Glomerular visceral epithelial cell (primary cell): Measurements from ENCODE around the gene TSHZ3.

Experiments used
- DNase-seq: peaks from one replicate; pipeline ENCODE4 v3.0.0-alpha.2; 2016; ENCODE audit errors: extremely low spot score

Gene TSHZ3, protein sequence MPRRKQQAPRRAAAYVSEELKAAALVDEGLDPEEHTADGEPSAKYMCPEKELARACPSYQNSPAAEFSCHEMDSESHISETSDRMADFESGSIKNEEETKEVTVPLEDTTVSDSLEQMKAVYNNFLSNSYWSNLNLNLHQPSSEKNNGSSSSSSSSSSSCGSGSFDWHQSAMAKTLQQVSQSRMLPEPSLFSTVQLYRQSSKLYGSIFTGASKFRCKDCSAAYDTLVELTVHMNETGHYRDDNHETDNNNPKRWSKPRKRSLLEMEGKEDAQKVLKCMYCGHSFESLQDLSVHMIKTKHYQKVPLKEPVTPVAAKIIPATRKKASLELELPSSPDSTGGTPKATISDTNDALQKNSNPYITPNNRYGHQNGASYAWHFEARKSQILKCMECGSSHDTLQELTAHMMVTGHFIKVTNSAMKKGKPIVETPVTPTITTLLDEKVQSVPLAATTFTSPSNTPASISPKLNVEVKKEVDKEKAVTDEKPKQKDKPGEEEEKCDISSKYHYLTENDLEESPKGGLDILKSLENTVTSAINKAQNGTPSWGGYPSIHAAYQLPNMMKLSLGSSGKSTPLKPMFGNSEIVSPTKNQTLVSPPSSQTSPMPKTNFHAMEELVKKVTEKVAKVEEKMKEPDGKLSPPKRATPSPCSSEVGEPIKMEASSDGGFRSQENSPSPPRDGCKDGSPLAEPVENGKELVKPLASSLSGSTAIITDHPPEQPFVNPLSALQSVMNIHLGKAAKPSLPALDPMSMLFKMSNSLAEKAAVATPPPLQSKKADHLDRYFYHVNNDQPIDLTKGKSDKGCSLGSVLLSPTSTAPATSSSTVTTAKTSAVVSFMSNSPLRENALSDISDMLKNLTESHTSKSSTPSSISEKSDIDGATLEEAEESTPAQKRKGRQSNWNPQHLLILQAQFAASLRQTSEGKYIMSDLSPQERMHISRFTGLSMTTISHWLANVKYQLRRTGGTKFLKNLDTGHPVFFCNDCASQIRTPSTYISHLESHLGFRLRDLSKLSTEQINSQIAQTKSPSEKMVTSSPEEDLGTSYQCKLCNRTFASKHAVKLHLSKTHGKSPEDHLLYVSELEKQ

DNA sequence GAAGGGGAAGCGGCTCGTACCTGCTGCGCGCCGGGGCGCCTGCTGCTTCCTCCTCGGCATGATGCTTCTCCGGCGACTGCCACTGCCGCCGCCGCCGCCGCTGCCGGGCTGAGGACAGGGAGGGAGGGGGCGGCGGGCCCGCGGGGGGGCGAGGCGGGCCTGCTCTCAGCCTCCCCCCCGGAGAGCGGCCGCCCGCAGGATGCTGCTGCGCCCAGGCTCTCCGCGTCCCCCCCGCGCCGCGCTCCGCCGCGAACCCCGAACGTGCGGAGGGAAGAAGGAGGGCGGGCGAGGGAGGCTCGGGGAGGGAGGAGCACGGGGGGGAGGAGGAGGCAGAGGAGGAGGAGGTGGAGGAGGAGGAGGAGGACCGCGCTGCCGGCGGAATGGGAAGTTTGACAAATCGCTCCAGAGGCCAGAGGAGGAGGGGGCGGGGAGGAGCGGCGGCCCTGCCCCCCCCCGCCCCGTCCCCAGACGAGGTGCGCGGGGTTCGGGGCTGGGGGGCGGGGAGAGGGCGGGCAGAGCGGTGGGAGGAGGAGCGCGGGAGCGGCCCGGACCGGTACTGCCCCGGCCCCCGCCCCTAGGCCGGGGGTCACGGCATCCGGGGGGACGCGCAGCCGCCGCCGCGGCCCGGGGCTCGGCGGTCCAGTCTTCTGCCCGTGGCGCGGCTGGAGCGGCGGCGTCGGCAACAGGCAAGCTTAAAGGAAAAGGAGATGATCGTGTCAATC lies at the start of gene TSHZ3:
TSS of gene TSHZ3 (minus strand) at position 277 of the 722 bp plus-strand sequence. CDS start at position 60, 217 bp downstream.
- DNase-seq = peak; percentile 94

DNA sequence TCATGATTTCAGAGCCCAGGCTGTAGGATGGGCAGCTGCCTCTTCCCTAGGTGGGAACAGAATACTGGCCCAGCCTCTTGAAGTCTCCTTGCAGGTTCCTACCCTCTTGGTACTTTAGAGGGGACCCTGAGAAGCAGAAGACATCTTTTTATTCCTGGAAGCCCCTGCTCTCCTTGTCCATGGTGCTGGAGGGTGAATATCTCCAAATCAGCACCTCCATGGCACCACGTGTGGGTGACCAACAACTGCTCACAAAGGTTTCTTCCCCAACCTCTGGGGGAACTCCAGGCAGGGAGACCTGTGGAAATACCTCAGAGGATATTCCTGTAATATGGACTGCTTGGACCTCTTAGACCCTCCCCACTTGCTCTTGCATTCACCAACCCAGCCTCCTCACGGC lies 48.1 kb upstream of the TSHZ3 start:
- DNase-seq = no peak

- DNase-seq = no peak
These were observed 43.2 kb upstream of the TSHZ3 start for GRCh38 chr19:31392464-31392863.

DNA sequence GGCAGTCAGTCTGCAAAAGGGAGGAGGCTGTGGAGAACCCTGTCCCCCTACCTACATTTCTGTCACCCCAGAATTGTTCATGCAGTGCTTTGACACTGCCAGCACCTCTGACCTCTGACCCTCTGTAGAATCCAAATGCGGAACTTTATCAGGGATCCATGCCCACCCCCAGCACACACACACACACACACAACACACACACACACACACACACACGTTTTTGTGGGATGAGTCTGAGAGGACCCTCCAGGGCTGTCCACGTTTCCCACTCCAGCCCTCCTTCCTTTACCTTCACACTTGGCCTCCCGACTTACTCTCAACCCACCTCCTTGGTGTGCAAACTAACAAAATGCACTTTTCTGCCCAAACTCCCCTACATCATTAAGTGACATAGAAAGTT lies 42.3 kb upstream of the TSHZ3 start:
- no peak for DNase-seq

GRCh38 chr19:31390711-31391110 lies 41.5 kb upstream of the TSHZ3 start:
- DNase-seq = no peak

DNA sequence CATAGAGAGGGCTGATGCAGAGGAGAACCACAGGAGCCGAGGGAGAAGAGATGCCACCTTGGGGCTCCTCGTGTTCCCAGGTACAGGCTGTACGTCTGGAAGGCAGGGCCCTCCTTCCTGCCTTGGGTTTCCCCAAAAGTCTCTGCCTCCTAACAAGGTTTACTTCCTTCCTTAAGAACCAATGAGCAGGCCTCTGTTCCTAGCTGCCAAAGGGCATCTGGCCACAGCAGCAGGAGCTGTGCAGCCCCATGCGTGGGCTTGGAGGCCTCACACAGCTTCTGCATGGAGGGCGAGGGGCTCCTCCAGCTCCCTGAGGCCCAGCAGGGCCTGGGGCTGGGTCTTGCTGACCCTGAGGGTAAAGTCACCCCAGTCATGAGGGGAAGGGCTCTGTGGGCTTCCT lies 40.6 kb upstream of the TSHZ3 start:
- no peak for DNase-seq

GRCh38 chr19:31387717-31388301 lies 38.6 kb upstream of the TSHZ3 start:
- DNase-seq = no peak

DNA sequence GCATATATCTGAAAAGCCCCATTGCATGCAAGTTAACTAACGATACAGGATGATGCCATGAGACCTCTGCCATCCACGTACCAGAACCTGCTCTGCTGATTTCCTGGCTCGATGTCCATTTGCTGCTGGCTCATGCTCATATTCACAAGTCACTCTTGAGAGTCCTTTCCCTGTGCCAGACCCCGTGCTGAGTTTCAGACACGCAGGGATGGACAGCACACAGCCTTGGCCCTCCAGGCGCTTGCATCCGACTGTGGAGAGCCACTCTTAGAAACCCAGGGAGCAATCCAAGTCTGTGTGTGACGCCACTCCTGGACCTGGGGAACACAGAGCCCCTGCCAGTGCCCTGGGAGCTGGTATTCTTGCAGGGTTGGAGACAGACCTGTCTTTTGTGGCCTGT lies 37.6 kb upstream of the TSHZ3 start:
- DNase-seq = no peak

- no peak for DNase-seq
These were observed 36.5 kb upstream of the TSHZ3 start for GRCh38 chr19:31385744-31386143.

GRCh38 chr19:31383553-31383952 lies 34.3 kb upstream of the TSHZ3 start:
- no peak for DNase-seq

- DNase-seq = no peak
These were observed 31.6 kb upstream of the TSHZ3 start for GRCh38 chr19:31380854-31381253.

GRCh38 chr19:31378404-31378803 lies 29.2 kb upstream of the TSHZ3 start:
- DNase-seq = no peak

DNA sequence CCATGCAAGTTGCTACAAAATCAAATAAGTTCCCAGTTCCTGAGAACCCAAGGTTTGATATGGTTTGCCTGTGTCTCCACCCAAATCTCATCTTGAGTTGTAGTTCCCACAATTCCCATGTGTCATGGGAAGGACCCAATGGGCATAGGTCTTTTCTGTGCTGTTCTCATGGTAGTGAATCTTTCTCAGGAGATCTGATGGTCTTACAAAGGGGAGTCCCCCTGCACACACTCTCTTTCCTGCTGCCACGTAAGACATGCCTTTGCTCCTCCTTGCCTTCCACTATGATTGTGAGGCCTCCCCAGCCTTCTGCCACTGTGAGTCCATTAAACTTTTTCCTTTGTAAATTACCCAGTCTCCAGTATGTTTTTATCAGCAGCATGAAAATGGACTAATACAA lies 28.5 kb upstream of the TSHZ3 start:
- no peak for DNase-seq

DNA sequence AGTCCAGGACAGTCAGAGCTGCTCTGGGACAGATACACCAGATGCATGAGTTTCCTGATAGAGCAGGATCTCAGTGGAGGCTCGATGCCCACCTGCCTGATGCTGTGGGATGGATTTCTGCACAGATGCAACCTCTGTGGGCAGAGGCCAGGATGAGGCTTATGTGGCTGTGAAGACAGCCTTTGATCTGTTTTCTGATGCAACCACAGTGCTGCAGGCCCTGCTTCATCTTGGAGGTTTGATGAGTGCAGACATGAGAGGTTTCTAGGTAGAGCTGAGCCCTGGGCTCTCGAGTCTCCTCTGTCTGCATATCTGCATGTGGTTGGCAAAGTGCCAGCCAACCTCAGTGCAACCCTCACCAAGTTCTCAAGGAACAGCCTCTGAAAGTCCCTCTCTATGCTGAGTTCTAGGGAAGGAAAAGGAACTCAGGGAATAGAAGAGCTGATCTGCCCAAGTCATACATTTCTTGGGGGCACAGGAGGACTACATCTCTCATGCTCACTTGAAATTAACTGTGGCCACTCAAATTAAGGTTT lies 23.1 kb upstream of the TSHZ3 start:
- no peak for DNase-seq

DNA sequence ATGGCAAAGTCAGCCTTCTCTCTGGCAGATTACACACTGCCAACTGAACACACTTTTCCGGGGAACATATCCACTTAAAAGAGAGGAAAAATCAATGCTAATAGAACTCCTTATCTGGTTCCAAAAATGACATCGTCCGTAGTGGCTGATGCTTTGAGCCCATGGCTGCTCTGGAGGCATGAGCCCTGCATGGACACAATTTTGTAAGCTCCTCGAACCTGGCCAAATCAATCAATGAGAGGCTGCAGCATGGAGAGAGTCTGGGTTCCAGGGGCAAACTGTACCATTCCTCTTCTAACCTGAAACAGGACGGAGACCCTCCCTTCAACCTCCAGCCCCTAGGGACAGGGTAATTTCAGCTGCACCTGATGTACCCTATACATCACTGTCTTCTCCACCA lies 21.0 kb upstream of the TSHZ3 start:
- DNase-seq = no peak

DNA sequence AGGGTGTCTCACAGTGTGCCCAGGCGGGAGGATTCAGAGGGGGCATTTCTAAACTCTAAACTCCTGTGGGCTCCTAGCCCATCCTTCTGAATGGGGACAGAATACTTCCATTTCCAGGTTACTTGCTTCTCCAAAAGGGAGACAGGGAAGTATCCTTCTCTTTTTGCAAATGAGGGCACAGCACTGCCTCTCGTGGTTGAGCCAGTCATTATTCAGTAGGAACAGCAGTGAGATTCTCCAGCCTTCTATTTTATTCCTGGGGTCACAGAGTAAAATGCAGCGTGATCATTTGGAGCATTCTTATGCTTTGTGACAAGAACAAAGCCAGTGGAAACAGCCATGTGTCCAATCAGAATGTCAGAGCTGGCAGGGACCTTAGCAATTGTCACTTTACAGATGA lies 15.7 kb upstream of the TSHZ3 start:
- no peak for DNase-seq

DNA sequence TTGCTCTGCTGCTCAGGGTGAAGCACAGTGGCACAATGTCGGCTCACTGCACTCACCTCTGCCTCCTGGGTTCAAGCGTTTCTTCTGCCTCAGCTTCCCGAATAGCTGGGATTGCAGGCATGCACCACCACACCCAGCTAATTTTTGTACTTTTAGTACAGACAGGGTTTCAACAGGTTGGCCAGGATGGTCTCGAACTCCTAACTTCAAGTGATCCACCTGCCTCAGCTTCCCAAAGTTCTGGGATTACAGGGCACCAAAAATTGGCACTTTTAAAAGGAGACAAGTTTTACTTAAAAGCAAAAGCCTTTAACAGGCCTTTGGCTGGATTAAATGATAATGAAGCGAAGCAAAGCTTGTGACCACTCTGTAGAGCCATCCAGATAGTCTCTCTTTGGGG lies 12.5 kb upstream of the TSHZ3 start:
- DNase-seq = no peak

DNA sequence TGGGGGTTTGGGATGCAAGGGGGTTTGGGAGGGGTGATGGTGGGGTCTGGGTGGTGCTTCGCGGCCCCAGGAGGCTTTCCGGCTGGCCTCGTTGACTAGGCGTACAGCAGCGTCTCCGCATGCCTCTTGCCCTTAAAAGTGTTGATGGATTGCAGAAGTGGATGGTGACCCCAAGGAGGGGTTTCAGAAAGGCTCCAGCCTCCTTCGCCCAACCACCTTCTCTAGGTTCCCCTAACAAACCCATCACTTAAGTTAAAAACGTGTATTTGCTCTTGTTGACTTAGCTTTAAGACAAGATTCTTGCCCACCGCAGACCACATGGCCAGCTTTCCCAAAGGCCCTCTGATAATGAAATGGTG lies 8.1 kb upstream of the TSHZ3 start:
- no peak for DNase-seq

DNA sequence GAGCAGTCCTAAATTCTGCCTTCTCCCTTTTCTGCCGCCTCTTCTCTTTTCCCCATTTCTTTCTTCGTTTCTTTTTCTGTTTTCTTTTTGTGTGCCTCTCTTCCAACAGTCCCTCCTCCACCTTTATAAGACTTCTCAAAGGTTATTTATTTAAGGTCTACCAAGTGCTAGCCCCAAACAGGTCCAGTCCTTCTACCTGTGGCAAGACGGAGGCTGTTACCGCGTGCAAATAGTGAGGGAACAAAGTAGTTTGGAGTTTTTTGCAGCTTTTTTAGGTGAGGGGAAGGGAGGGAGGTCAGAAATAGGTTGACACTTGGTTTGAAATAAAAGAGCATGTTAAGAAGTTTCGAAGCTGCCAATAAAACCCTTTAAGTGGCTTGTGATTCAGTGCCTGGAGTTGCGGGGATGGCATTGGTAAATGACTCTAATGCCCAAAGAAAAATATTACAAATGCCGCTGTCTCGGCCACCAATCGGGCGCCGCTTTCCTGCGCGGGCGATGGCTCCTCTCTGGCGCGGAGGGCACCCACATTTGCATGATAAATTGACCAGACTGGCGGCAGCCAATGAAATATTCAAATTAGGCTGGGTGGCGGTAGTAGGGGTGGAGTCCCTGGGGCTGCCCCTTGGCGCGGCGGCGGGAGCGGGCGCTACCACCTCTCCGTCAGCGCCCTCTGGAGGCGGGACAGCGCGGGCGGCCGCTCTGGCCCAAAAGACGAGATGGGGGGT lies 7.5 kb upstream of the TSHZ3 start:
- DNase-seq = peak; percentile 47

DNA sequence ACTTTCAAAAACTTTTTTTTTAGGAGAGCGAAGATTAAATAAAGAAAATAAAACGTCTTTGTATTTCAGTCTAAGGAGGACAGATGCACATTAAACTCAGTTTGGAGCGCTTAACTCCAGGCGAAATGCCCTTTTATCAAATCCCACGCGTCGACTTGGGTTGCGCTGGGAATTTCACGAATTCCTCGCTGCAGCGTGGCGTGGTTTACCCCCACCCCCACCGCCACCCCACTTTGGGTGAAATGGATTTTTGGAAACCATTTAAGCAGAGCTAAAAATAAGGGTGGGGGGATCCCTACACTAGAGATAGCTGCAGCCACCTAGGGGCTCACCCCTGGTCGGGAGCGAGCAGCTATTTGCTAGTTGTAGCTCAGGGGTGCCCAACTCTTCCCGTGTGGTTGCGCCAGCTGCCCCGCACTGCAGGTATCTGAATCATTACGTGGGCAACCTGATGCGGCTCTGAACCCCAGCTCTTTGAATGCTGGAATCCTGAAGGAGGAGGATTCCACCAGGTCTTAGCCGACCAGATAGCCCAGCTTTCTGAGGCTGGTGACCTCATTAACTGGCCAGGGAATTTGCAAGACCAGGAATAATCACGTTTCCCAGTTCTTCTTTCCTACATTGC lies 6.5 kb upstream of the TSHZ3 start:
- DNase-seq = no peak
